K562 (cell line): ENCODE data around the gene OCA2. TPM values are rescaled to one million over a fixed set of nuclear protein-coding genes. Genes with fewer than 3 reads are reported as not detected.

ENCODE experiments used
- ATAC-seq: fragments of 200-7000 bp; cut with Tn5 transposase; 3 replicates; pipeline ENCODE4 v1.9.1; 2020; ENCODE audit warnings: moderate library complexity
- BruUV-seq: library from RNA; stranded (reverse); fragments of 400-500 nt; replicated peaks from 2 replicates; lab custom pipeline; 2021; lab: Mats Ljungman, UMichigan
- CTCF ChIA-PET: fragments of 300-600 bp; formaldehyde crosslinking; extraction: SDS; loops from one replicate; lab custom pipeline; 2021; ENCODE audit warnings: low intra/inter-chr PET ratio; lab: Yijun Ruan, JAX
- POLR2A ChIA-PET: fragments of 300-600, 350-650 bp; sonication (Branson Sonifier 250); formaldehyde crosslinking; extraction: SDS; loops from one replicate; lab custom pipeline; 2021; ENCODE audit warnings: antibody characterized with exemption, inconsistent platforms; lab: Yijun Ruan, JAX
- DNase-seq, 4 experiments: peaks; one replicate each; pipeline versions ENCODE4 v3.0.0 to v3.0.0-alpha.2; 2011 to 2018; ENCODE audit warnings: low spot score in 3 of 4, mixed read lengths in 3 of 4; ENCODE audit errors: extremely low read depth in 1 of 4
- FAIRE-seq: peaks from 2 replicates; lab custom pipeline; 2011; peaks lifted over from hg19 to GRCh38; lab: Jason Lieb, UNC
- H2AFZ ChIP-seq: 2 replicates; pipeline ENCODE4 v1.6.0; 2011; ENCODE audit warnings: low read depth, low read length, control low read depth, inconsistent platforms
- H3K27ac ChIP-seq: fragments of 200-600 bp; 3 replicates; pipeline ENCODE4 v1.8.0; 2011; ENCODE audit warnings: low read depth, mild to moderate bottlenecking, control low read depth, inconsistent platforms, low read length, moderate library complexity, mixed read lengths; ENCODE audit errors: extremely low read depth
- H3K27me3 ChIP-seq, 2 experiments: fragments of 300-600 bp in 1 of 2; 2 replicates in 1 of 2; 3 replicates in 1 of 2; pipeline versions ENCODE4 v1.6.0 to v1.8.0; 2011; ENCODE audit warnings: inconsistent platforms in 2 of 2, low read length in 2 of 2, mild to moderate bottlenecking in 1 of 2, mixed read lengths in 1 of 2, moderate library complexity in 1 of 2; ENCODE audit not compliant: control insufficient read depth in 2 of 2, insufficient read depth in 2 of 2
- H3K36me3 ChIP-seq: fragments of 300-600 bp; 3 replicates; pipeline ENCODE4 v1.8.0; 2011; ENCODE audit warnings: mild to moderate bottlenecking, low read length, inconsistent platforms; ENCODE audit not compliant: control insufficient read depth, insufficient read depth
- H3K4me1 ChIP-seq, 2 experiments: fragments of 200-600 bp in 1 of 2; replicated peaks in 1 of 2; 2 replicates in 1 of 2; 3 replicates in 1 of 2; pipeline versions ENCODE4 v1.5.1 to v1.8.0; 2011; ENCODE audit warnings: inconsistent platforms in 2 of 2, low read length in 2 of 2, mild to moderate bottlenecking in 1 of 2, mixed read lengths in 1 of 2, moderate library complexity in 1 of 2; ENCODE audit not compliant: control insufficient read depth in 2 of 2, insufficient read depth in 2 of 2
- H3K4me2 ChIP-seq: 2 replicates; pipeline ENCODE4 v1.6.1; 2011; ENCODE audit warnings: low read length, control low read depth, inconsistent platforms, mixed read lengths; ENCODE audit not compliant: insufficient read depth
- H3K4me3 ChIP-seq: fragments of 200-600 bp; sonication (generic), shearing (Covaris generic); 2 replicates; pipeline ENCODE4 v1.5.1; 2016; ENCODE audit warnings: control low read depth, inconsistent platforms
- H3K79me2 ChIP-seq: fragments of 200-600 bp; 3 replicates; pipeline ENCODE4 v1.8.0; 2011; ENCODE audit warnings: low read length, inconsistent platforms; ENCODE audit not compliant: control insufficient read depth, insufficient read depth
- H3K9ac ChIP-seq, 2 experiments: 2 replicates each; pipeline versions ENCODE4 v1.6.0 to v1.6.1; 2011; ENCODE audit warnings: low read depth in 2 of 2, low read length in 2 of 2, control low read depth in 1 of 2, inconsistent platforms in 1 of 2, mild to moderate bottlenecking in 1 of 2, mixed read lengths in 1 of 2; ENCODE audit not compliant: insufficient read depth in 1 of 2
- H3K9me1 ChIP-seq: one replicate; pipeline ENCODE4 v1.6.0; 2011; ENCODE audit warnings: inconsistent platforms, mild to moderate bottlenecking, low read length, moderate library complexity; ENCODE audit not compliant: control insufficient read depth, insufficient read depth
- H3K9me3 ChIP-seq: replicated peaks from 2 replicates; pipeline ENCODE4 v1.5.1; 2011; ENCODE audit warnings: low read depth, low read length, inconsistent platforms; ENCODE audit not compliant: control insufficient read depth, insufficient read depth
- H4K20me1 ChIP-seq: replicated peaks from 2 replicates; pipeline ENCODE4 v1.6.1; 2011; ENCODE audit warnings: low read length, inconsistent platforms, mixed read lengths; ENCODE audit not compliant: control insufficient read depth, insufficient read depth
- DDX20 ChIP-seq: fragments of 450-650 bp; IDR thresholded peaks from 2 replicates; pipeline ENCODE4 v1.6.1; 2016; ENCODE audit warnings: missing genetic modification characterization, low read depth, mild to moderate bottlenecking, missing compliant biosample characterization, moderate library complexity
- MNT ChIP-seq, 2 experiments: fragments of 450-650 bp; conservative IDR thresholded peaks; 2 replicates each; pipeline ENCODE4 v1.6.1; 2017; ENCODE audit warnings: mild to moderate bottlenecking in 2 of 2, moderate library complexity in 2 of 2
- NCOA1 ChIP-seq: fragments of 450-650 bp; IDR thresholded peaks from 2 replicates; pipeline ENCODE4 v1.6.1; 2016; ENCODE audit warnings: low read depth
- POLR2A ChIP-seq: fragments of 450-650 bp; conservative IDR thresholded peaks from 2 replicates; pipeline ENCODE4 v1.6.1; 2016
- POLR2H ChIP-seq: IDR thresholded peaks from 2 replicates; pipeline ENCODE4 v1.6.1; 2016; ENCODE audit warnings: missing genetic modification characterization, low read depth, mild to moderate bottlenecking, control low read depth, missing compliant biosample characterization, moderate library complexity
- ZNF551 ChIP-seq: fragments of 250-450 bp; sonication (Bioruptor Pico); IDR thresholded peaks from 2 replicates; pipeline ENCODE4 v1.5.0; 2021; ENCODE audit warnings: mild to moderate bottlenecking, moderate library complexity
- WGBS: fragments of 100-300 bp; shearing (Covaris generic); methylation state at CpG from one replicate; pipeline ENCODE4 v1.1.6; 2016; ENCODE audit warnings: low coverage, mixed read lengths; ENCODE audit not compliant: insufficient coverage; ENCODE audit errors: missing lambda C conversion rate; 5-methylcytosine and 5-hydroxymethylcytosine counted together
- in situ Hi-C: fragments of 300-500 bp; cut with MboI; formaldehyde crosslinking; loops from 4 replicates; pipeline ENCODE4 v1.15.0; 2018; ENCODE audit warnings: inconsistent platforms, mixed read lengths
- intact Hi-C: fragments of 100-400 bp; cut with micrococcal nuclease; formaldehyde crosslinking; loops from 2 replicates; pipeline ENCODE4 v1.14.2; 2022
- polyA plus RNA-seq, 8 experiments: library from polyadenylated mRNA; depleted of rRNA in 4 of 8; stranded (reverse) in 5 of 8; unstranded in 3 of 8; fragments of >200 nt; fragmentation: Nextera tagmentation in 2 of 8; fragmentation: Illumina TruSeq in 1 of 8; extraction: Ambion mirVana in 2 of 8; extraction: Trizol in 1 of 8; gene quantifications; 2 replicates each; pipeline versions ENCODE4 v1.2.1 to v1.2.3, GENCODE V29; 2011 to 2014; ENCODE audit warnings: inconsistent platforms in 1 of 8, missing spikeins in 1 of 8
- total RNA-seq, 7 experiments: library from RNA; depleted of rRNA in 6 of 7; stranded (reverse); fragments of >200 nt in 6 of 7; fragmentation: Illumina TruSeq in 2 of 7; extraction: Trizol in 2 of 7; gene quantifications; 2 replicates each; pipeline versions ENCODE4 v1.2.1 to v1.2.3, GENCODE V29; 2011 to 2021; ENCODE audit warnings: low replicate concordance in 1 of 7

OCA2 gene
- total and polyA plus RNA-seq, 9 of the 15 experiments (the other 6 are each of a cell fraction or from before 2014, with no cell fraction given) = 0.07 to 0.59 (median 0.17) TPM; not detected in 1

- no peak overlapping the region for H2AFZ ChIP-seq
- POLR2A ChIA-PET = interaction anchor here (0.7 to 1.2 kb wide), 2 partner anchors 13 to 383 kb away, joined by 3 read pairs; no protein-coding TSS in a partner anchor
- no peaks in the 10 kb centered on the region for H3K36me3 ChIP-seq
- H4K20me1 ChIP-seq = peaks cover 3% of the 10 kb centered on the region; the same call in 1 of the 2 replicates
- H3K9me1 ChIP-seq = no peaks in the 10 kb centered on the region
- CTCF ChIA-PET = no interaction called here
- no peaks in the 10 kb centered on the region for H3K4me1 ChIP-seq
- H3K9me3 ChIP-seq = no peaks in the 10 kb centered on the region
- 0% methylated on average over 10 of the region's 12 CpGs for WGBS
- no peaks in the 10 kb centered on the region for H3K79me2 ChIP-seq
- no peak overlapping the region for H3K9ac ChIP-seq
- H3K27me3 ChIP-seq = peaks cover 5 to 63% of the 10 kb centered on the region in 2 experiments; a peak in 4 of 5 replicates
- TF ChIP-seq NCOA1 = no peak
- ATAC-seq = no peak
- H3K4me3 ChIP-seq = no peak overlapping the region
- FAIRE-seq = no peak
- no peak overlapping the region for H3K4me2 ChIP-seq
- in situ Hi-C loops (no loop called here), intact Hi-C loops (no loop called here)
- DNase-seq = no peak
- BruUV-seq = no TSS peak
- H3K27ac ChIP-seq = no peak overlapping the region
Observed at GRCh38 chr15:27865323-27865922, 233.7 kb downstream of the OCA2 start.

- FAIRE-seq = no peak
- BruUV-seq = no TSS peak
- TF ChIP-seq ZNF551 (no peak), DDX20 (tag) (no peak), POLR2H (no peak), MNT (conservative IDR thresholded peaks at IDR 0.05) (no peak), POLR2A (no peak)
Observed at GRCh38 chr15:27864719-27865118, 234.4 kb downstream of the OCA2 start.

More at GRCh38 chr15:27864719-27865118, 234.4 kb downstream of the OCA2 start:
- in situ Hi-C loops (no loop called here), intact Hi-C loops (no loop called here)
- H2AFZ ChIP-seq = no peak overlapping the region
- no peak for ATAC-seq
- ChIA-PET POLR2A (interaction anchor here (0.5 to 1.2 kb wide), 3 partner anchors 14 to 383 kb away, joined by 3 read pairs; no protein-coding TSS in a partner anchor), CTCF (no interaction called here)
- no peak overlapping the region for H3K4me2 ChIP-seq
- no peaks in the 10 kb centered on the region for H3K36me3 ChIP-seq
- no peak overlapping the region for H3K9ac ChIP-seq
- H3K9me3 ChIP-seq = no peaks in the 10 kb centered on the region
- no peaks in the 10 kb centered on the region for H3K4me1 ChIP-seq
- H4K20me1 ChIP-seq = peaks cover 3% of the 10 kb centered on the region; the same call in 1 of the 2 replicates
- no peak overlapping the region for H3K4me3 ChIP-seq
- H3K27ac ChIP-seq = no peak overlapping the region
- H3K9me1 ChIP-seq = no peaks in the 10 kb centered on the region
- peaks cover 5 to 57% of the 10 kb centered on the region in 2 experiments; a peak in 4 of 5 replicates for H3K27me3 ChIP-seq
- no peak for DNase-seq
- no peaks in the 10 kb centered on the region for H3K79me2 ChIP-seq
- WGBS = 0% methylated on average over 8 of the region's 8 CpGs
